Inflammatory macrophage (primary cell): Measurements from ENCODE around the gene B3GAT3.
"Not testable (repeated sequence)": the region's sequence is repeated elsewhere in the genome, so short reads cannot be mapped to it uniquely, and the experiment has no call there.

ENCODE experiments used
- DNase-seq, 2 donors: peaks; one replicate each; pipeline ENCODE4 v3.0.0-alpha.2; 2020 to 2022

The B3GAT3 gene

DNA sequence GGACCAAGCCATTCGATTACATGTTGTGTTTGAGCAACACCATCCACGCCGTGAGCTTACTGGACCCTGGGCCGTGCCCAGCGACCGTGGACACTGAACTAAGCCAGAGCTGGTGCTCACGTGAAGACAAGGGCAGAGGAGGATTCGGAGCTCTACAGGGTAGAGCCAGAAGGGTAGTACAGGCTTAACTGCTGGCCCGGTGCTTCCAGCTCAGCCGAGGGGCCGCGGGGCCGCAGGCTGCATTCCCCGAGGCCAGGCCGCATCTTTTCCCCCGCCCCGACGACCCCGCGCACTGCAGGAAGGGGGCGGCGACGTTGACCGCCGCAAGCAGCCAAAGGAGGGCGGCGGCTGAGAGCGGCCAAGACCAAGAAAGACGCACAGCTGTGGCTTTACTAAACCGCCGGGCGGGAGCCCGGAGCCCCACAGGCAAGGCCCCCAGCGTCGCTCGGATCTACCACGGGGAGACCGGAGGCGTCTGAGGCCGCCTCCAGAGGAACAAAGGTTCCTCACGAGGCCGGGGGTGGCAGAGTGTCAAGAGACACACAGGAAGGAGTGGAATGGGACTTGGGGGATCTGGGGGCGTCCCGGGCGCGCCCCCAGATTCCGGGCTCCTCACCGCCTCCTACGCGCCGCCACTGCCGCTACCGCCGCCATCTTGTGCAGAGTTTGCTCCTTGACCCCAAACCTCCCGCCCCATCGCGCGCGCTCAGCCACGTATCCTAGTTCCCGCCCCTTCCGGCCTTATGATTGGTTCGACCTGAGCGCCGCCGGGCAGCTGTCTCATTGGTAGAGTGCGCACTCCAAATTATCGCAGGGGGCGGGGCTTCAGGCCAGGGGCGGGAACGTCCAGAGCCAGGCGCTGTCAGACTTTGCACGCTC is 24.4 kb upstream of the B3GAT3 start, which contains the start of gene GANAB:
GANAB (minus strand) TSS at position 668 of the 879 bp plus-strand sequence; CDS start at position 654, 14 bp downstream.
- DNase-seq = peak; percentile 98 to 99

DNA sequence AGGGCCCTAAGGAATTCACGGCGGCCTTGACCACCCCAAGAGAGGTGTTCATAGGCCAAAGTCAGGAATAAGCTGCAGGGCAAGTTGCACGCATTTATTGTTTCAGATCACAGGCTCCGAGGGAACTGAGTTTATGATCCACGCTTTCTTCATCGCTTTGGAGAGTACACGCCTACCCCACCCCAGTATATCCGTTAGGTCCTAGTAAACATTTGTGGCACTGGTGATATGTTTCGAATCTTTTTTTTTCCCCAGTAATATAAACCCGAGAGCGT is 23.8 kb upstream of the B3GAT3 start:
- peak in 1 of 2 donors; percentile 11 for DNase-seq

DNA sequence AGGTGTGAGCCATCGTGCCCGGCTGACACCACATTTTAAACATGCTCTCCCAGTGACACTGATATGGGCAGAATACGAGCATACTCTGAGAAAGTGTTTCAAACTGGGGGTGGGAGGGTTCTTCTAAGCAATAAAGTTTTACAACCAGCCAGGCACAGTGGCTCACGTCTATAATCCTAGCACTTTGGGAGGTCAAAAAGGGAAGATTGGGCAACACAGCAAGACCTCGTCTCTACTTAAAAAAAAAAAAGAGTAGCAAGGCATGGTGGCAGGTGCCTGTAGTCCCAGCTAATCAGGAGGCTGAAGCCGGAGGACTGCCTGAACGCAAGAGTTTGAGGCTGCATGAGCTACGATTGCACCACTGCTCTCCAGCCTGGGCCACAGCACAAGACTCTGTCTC is 22.4 kb upstream of the B3GAT3 start:
- DNase-seq = no peak

DNA sequence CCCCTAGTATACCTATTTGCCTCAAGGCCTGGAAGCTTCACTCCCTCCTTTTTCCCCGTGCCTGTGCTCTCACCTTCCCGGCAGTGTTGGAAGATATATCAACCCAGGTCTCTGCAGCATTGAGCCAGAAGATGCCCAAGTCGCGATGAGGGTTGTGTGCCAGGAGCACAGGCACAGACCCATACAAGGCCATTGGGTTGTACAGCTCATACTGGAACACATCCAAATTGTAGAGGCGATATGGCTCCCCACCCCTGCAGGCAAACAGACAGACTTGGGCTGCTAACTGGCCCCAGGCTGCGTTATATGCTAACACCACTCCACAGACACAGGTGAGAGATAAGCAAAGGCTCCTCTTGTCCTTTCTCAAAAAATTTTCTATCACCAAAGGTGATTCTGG is 10.7 kb upstream of the B3GAT3 start:
- no peak for DNase-seq

DNA sequence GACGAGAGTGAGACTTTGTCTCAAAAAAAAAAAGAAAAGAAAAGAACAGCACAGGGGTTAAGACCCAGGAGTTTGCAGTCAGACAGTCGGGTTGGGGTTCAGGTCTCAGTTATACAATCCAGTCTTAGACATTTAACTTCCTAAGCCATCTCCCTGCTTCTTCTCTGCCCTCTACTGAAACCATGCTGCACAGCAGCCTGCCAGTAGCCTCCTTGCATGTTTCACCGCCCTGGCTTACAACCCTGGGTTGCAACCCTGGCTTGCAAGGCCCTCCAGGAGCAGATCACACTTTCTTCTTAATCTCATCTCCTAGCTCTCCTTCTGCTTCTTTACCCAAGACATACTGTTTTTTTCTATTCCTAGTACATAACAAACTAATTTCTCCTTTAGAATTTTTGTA is 5.9 kb upstream of the B3GAT3 start:
- DNase-seq = peak in 1 of 2 donors; percentile 16

DNA sequence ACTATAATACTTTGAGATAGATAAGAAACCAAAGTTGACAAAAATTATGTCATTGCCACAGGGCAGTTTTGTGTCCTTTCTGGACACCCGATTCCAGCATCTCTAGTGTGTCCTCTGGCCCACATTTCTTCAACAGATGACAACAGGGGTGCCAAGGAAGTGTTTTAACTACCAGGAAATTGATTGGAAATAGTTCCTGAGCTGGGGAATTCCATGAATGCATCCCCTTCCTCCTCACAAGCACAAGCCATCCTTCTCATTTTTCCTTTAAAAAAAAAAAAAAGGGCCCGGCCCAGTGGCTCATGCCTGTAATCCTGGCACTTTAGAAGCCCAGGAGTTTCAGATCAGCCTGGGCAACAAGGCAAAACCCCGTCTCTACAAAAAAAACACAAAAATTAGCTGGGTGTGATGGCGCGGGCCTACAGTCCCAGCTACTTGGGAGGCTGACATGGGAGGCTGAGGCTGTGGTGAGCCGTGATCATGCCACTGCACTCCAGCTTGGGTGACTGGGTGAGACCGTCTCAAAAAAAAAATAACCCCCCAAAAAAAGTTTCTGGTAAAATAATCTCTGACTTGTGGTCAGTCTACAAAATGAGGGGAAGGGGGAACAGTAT is 797 bp upstream of the B3GAT3 start:
- DNase-seq = no peak

DNA sequence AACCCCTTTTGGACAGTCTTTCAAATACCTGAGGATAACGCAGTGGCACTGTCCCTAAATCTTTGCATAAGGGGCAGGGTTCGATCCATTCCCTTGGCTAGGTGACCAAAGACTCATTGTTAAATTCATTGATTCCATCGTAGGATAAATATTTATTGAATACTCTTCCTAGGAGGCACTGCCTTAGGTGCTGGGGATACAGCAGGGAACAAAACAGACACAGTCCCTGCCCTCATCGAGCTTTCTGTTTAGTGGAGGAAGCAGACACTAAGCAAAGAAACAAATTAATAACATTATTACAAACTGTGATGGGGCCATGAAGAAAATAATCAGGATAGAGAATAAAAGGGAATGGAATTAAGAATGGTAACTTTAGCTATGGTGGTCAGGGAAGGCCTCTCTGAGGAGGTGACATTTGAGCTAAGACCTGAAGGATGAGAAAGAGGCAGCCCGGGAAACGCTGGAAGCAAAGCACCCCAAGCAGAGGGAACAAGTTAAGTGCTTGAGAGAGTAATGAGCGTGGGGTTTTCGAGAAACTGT is 689 bp downstream of the B3GAT3 start:
- DNase-seq = peak in 1 of 2 donors; percentile 12

DNA sequence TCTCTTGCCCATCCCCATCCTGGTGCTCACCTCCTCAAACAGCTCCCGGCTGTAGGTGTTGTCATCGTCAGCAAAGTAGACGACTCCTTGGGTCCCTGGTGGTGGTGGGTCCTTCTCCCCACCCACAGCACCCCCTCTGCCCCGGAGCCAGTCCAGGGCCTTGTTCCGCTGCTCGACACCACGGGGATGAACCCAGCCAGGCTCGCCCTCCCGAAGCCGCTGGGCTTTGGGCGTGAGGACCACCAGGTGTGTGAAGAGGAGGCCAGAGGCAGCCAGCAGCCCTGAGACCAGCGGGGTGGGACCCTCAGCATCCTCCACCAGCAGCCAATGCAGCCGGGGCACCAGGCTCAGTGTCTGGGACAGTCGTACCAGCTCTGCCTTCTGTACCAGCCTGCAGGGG is 4.8 kb downstream of the B3GAT3 start:
- DNase-seq = not testable (repeated sequence)

DNA sequence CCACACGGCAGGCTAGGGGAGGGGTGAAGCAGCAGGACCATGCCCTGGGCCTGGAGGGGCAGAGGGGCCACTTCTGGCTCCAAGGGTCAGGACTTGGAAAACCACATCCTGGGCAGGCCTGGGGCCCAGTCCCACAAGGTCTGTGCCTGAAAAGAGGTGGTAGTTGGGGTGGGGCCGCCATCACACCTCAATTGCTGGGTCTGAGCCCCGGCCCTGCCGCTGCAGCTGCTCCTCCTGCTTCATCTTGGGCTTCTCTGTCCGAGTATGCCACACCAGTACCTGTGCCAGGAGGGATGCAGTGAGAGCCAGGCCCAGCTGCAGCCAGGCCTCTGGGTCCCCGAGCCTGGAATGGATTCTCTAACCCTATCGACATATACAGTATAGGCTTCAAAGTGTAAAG is 6.3 kb downstream of the B3GAT3 start:
- no peak for DNase-seq

DNA sequence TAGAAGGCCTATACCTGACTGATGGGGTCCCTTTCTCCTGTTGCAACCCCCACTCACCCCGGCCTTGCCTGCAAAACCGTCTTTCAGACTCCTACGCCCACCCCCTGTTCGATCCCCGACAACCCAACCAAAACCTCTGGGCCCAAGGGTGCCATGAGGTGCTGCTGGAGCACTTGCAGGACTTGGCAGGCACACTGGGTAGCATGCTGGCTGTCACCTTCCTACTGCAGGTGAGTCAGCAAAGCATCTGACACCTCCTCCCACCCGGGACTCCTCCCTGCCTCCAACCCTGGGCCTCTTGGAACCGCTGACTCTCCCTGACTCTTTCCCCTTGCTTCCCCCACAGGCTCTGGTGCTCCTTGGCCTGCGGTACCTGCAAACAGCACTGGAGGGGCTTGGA is 7.5 kb downstream of the B3GAT3 start:
- DNase-seq = no peak

DNA sequence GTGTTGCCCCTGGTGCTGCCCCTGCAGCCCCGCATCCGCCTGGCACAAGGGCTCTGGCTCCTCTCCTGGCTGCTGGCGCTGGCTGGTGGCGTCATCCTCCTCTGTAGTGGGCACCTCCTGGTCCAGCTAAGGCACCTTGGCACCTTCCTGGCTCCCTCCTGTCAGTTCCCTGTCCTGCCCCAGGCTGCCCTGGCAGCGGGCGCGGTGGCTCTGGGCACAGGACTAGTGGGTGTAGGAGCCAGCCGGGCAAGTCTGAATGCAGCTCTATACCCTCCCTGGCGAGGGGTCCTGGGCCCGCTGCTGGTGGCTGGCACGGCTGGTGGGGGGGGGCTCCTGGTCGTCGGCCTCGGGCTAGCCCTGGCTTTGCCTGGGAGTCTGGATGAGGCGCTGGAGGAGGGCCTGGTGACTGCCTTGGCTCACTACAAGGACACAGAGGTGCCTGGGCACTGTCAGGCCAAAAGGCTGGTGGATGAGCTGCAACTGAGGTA is 8.5 kb downstream of the B3GAT3 start:
- no peak for DNase-seq

DNA sequence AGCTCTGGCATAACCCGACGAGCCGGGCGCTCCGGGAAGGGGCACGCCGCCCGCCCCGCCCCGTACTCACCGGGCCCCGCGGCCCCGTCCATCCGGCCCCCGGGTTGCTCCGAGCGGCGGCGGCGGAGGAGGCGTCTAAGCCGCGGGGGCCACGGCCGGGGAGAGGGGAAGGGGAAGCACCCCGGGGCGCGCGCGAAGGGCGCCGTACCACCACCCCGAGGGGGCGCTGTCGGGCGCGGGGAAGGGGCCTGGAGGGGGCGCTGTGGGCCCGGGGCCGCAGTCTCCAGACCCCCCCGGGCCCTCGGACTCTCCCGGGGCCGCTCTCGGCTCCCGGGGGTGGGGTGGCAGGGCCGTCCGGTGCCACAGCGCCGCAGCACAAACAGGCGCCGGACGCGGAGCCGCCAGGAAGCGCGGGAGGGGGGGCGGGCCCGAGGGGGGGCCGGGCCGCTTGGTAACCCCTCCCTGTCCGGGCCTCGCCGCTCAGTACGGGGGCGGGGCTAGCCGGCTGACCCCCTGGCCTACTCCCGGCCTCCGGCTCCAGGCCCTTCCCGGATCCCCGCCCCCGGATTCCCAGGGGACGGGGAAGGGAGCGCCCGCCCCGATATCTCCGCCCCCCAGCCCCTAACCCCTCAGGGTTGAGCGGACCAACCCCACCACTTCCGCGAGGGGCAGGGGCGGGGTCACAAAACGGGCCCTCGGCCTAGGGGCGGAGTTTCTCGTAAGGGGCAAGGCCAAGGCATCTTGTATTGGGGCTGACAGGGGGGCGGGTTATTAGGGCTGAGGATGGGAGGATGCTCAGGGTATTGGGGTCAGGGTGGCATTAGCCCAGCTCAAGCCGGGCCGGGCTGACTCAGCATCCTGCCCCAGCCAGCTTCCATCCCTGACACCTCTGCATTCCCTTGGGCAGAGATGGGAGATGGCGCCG is 9.2 kb downstream of the B3GAT3 start, which contains the start of the genes EML3 and ROM1:
EML3 (minus strand) TSS at position 410 of the 925 bp plus-strand sequence; CDS start at position 92, 318 bp downstream.
ROM1 (plus strand) TSS at position 892 of the 925 bp plus-strand sequence; CDS start at position 917, 25 bp downstream.
- peak; percentile 74 to 76 for DNase-seq

DNA sequence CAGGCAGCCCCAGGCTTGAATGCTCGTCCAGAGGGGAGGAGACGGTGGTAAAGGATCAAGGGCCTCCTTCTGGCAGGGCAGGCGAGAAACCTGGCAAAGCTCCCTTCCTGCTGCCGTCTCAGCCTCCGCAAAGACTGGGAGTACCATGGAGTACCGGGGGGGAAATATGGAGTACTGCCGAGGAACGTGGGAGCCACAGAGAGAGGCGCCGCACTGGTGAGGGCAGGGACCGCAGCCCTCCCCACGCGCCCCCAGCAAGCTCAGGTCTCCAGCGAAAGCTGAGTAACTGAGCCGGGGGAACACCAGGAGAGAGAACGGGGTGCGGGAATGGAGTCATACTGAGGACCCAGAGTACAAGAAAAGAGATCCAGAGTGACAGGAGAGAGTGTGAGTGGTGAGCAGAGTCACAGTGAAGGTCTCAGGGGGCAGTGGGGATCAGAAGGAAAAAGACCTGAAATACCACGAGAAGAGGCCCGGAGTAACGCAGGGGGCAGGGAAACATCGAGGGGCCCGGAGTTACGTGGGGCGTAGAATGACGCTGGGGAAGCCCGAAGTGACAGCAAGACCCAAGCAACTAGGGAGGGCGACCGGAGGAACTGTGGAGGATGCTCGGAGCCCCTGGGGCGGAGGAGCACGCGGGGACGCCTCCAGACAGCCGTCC is 10.0 kb downstream of the B3GAT3 start:
- DNase-seq = peak; percentile 18 to 25

DNA sequence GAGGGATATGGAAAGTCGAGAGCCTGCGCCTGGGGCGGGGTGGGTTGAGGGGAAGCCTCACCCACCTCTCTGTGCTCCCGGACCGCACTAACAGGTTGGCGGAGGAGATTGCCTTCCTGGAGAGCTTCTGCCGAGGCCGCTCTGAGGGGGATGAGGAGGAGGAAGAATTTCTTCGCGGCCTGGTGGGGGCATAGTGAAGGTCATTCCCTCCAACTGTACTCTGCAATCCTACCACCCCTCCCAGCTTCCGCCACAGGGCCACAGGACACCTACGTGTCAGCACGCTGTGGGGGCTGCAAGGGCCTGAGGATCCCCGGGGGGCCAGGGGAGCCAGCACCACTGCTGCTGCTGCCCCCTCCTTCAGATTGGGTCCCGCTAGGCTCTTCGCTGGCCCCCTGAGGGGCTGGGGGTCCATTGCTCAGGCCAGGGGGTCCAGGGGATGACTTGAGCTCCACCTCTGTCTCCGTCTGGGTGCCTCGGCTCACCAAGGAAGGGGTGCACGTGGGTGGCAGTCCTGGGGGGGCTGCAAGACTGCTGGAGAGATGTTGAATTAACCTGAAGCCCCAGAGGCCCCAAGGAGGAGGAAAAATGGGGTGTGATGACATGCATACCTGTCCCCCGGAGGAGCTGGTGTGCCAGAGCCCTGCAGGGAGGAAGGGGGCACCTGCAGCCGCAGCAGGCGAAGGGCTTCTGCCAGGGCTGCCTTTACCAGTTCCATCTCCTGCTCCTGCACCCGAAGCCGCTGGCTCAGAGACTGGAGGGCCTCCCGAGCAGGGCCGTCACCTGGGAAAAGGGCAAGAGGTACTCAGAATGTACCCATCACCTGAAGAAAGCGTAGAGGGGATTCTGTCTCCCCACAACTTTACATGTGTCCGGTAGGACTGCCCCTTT is 10.7 kb downstream of the B3GAT3 start:
- DNase-seq = no peak

DNA sequence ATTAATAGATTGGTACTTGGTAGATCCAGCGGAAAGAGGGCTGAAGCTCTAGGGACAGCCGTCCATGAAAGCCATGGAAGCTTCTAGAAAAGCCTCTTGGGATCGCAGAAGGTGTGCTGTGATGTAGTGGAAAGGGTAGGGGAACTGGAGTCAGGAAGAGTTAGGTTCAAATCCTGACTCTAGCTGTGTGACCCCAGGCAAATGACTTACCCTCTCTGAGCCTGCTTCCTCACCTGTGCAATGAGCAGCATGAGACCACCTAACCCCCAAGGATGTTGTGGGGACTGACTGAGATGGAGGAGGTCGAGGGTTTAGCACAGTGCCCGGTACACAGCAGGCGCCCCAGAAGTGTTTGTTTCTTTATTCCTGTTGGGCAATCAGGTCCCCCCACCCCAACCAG is 11.4 kb downstream of the B3GAT3 start:
- DNase-seq = no peak

DNA sequence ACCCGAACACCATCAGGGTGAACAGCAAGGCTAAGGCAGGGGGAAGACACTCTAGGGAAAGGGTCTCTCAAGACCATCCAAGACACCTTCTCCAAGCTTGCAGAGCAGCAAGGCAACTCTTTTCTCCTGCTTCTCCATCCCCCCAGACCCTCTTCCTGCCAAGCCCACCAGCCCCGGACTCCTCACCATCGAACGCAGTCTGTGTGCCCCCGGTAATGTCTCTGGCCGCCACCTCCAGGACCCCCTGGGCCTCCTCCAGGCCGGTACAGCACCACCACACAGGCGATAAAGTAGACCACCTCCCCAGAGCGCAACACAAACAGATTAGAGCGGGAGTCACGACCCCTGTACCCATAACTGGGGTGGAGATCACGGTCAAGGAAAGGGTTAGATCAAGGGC is 13.0 kb downstream of the B3GAT3 start:
- no peak for DNase-seq

DNA sequence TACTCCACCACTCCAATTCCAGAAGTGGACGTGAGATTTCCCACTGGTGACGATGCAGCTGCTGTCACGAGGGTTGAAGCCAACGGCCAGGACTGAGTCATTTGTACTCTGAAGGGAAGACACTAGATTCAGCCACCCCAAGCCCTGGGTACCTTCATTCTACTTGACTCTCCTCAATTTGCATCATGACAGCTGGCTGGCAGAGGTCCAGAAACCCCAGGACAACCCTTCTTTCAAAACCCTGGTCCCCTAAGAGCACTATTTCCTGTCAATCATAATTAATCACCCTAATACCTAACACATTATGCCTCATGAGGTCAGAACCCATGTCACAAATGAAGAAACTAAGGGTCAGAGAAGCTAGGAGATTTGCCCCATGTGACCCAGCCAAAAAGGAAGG is 14.1 kb downstream of the B3GAT3 start:
- DNase-seq = peak; percentile 48 to 64

DNA sequence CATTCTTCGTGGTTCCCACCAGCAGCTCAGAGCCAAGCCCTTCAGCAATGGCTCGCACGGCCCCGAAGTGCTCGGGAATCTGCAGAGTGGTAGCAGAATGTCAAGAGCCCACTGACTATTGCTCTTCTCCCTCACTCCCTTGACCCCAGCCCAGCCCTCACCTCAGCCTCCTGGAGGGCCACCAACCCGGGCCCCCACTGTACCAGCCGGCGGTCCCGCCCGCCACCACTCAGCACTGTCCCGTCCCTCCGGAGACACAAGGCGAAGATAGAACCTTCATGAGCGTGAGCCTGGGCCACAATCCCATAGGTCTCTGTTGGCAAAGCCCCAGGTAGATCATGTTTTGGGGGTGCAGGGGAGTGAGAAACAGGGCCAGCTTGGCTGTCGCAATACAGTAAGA is 15.9 kb downstream of the B3GAT3 start:
- no peak for DNase-seq

DNA sequence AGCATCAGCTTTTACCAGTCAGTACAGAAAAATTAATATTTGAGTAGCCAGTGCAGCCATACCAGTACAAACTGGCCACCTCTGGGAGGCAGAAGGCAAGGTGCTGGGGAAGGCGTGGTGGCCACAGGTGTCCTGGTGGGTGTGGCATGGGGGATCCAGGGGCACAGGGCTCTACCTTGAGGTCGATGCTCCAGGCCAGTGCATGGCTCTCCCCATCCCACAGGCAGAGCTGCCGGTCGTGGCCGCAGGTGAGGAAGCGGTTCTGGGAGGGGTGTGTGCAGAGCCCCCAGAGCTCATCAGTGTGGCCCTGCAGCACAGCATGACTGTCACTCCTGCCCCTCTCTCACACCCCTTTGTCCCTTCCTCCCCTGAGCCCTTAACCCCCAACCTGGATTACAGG is 16.3 kb downstream of the B3GAT3 start:
- DNase-seq = no peak

DNA sequence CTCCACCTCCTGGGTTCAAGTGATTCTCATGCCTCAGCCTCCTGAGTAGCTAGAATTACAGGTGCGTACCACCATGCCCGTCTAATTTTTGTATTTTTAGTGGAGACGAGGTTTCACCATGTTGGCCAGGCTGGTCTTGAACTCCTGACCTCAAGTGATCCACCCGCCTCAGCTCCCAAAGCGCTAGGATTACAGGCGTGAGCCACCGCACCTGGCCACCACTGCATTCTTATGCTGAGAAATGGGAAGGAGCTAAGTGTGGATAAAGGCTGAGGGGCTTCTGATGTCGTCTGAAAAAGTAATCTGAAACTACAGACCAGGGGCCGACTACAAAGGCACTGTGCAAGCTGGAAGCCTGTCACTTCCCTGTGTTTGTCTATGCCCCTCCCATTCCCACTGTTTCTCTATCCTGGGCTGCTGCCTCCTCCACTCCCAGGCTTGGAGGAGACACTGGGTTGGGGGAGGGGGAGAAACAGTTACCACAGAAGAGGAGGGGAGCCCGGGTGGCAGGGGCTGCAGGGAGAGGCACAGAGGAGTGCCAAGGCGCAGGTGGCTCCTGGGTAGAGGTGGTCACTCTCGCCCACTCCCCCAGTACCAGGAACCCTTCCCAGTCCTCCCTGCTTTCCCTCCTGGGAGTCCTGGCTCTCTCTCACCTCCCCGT is 17.2 kb downstream of the B3GAT3 start:
- DNase-seq = no peak
